PFSK-1 (cell line): ENCODE data around the gene LRRC70.

ENCODE experiments used
- FOXP2 ChIP-seq: optimal IDR thresholded peaks from 2 replicates; pipeline ENCODE3; 2011; ENCODE audit warnings: borderline replicate concordance, control low read depth, inconsistent platforms; ENCODE audit not compliant: insufficient read depth; ENCODE audit errors: extremely low read length, extremely low read depth
- POLR2AphosphoS5 ChIP-seq: IDR thresholded peaks from 2 replicates; pipeline ENCODE4 v1.6.1; 2012; ENCODE audit warnings: low read depth, mild to moderate bottlenecking, control low read depth, low read length, moderate library complexity
- SIN3A ChIP-seq: IDR thresholded peaks from 2 replicates; pipeline ENCODE4 v1.6.1; 2012; ENCODE audit warnings: mild to moderate bottlenecking, low read length, moderate library complexity, borderline replicate concordance; ENCODE audit not compliant: insufficient read depth
- TF ChIP-seq, protein P1 (sequence below), 2 experiments: IDR thresholded peaks; 2 replicates each; pipeline versions ENCODE4 v1.6.1 to v1.8.0; 2011 to 2012; ENCODE audit warnings: low read depth in 2 of 2, low read length in 2 of 2, control low read depth in 1 of 2, inconsistent platforms in 1 of 2, mild to moderate bottlenecking in 1 of 2, moderate library complexity in 1 of 2; ENCODE audit not compliant: insufficient read depth in 1 of 2

DNA sequence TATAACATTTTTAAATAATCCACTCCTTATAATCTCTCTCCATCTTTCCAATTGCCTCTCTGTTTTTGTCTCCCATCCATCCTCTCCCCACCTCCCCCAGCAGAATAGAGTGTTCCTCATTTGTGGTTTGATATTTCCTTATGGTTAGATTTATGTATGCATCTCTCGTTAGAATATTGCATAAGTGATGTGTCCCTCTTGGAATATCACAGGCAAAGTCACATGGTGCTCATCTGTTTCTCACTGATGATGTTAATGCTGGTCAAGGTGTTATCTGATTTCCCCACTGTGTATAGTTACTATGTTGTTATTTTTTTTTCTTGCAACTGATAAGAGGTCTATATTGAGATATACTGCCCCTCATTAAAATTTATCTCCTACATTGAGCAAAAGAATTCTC lies 3.1 kb upstream of the LRRC70 start:
- TF ChIP-seq, protein P1, sequence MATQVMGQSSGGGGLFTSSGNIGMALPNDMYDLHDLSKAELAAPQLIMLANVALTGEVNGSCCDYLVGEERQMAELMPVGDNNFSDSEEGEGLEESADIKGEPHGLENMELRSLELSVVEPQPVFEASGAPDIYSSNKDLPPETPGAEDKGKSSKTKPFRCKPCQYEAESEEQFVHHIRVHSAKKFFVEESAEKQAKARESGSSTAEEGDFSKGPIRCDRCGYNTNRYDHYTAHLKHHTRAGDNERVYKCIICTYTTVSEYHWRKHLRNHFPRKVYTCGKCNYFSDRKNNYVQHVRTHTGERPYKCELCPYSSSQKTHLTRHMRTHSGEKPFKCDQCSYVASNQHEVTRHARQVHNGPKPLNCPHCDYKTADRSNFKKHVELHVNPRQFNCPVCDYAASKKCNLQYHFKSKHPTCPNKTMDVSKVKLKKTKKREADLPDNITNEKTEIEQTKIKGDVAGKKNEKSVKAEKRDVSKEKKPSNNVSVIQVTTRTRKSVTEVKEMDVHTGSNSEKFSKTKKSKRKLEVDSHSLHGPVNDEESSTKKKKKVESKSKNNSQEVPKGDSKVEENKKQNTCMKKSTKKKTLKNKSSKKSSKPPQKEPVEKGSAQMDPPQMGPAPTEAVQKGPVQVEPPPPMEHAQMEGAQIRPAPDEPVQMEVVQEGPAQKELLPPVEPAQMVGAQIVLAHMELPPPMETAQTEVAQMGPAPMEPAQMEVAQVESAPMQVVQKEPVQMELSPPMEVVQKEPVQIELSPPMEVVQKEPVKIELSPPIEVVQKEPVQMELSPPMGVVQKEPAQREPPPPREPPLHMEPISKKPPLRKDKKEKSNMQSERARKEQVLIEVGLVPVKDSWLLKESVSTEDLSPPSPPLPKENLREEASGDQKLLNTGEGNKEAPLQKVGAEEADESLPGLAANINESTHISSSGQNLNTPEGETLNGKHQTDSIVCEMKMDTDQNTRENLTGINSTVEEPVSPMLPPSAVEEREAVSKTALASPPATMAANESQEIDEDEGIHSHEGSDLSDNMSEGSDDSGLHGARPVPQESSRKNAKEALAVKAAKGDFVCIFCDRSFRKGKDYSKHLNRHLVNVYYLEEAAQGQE (IDR thresholded peaks at IDR 0.05; ENCODE audit: insufficient read depth in 1 of 2, low read depth in 2 of 2, low read length in 2 of 2): no peak
- TF ChIP-seq SIN3A: no peak
- no peak for TF ChIP-seq FOXP2
- no peak for TF ChIP-seq POLR2AphosphoS5
